TTC549 (cell line): ENCODE results near the gene PLAAT5.
"Not testable (repeated sequence)": the region's sequence is repeated elsewhere in the genome, so short reads cannot be mapped to it uniquely, and the experiment has no call there.

ENCODE experiments used
- FAIRE-seq: peaks from 2 replicates; lab custom pipeline; 2012; peaks lifted over from hg19 to GRCh38; lab: Jason Lieb, UNC

Gene PLAAT5, protein sequence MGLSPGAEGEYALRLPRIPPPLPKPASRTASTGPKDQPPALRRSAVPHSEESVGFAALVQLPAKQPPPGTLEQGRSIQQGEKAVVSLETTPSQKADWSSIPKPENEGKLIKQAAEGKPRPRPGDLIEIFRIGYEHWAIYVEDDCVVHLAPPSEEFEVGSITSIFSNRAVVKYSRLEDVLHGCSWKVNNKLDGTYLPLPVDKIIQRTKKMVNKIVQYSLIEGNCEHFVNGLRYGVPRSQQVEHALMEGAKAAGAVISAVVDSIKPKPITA

DNA sequence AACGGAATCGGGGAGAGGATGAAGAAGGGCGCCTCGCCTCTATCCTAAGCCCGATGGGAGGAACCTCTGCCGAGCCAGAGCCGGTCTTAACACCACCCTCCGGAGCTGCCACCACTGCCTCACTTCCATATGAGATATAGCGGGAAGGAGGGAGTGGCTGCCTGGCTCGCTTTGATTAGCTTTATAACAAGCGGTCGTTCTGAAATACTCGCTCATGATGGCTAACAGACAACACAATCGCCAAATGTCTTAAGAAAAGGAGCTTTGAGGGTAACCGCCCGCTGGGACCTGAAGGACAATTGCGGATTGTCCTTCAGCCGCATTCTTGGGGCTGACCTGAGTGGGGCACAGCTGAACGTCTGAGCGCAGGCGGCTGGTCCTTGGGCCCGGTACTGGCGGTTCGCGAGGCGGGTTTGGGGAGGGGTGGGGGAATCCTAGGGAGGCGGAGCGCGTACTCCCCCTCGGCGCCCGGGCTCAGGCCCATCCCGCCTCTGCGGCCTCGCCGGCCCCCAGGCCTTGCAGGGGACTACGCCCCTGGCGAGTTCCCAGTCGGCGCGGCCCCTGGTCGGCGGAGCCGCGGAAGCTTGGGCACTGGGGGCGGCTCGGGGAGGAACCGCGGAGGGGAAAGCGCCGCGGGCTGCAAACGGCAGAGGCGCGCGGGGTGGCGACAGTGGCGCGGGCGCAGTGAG is at the start of gene PLAAT5:
Gene PLAAT5, minus strand, starts transcription at position 617 of the 689 bp plus-strand sequence. Its CDS starts 133 bp downstream, at position 484.
- FAIRE-seq = no peak

DNA sequence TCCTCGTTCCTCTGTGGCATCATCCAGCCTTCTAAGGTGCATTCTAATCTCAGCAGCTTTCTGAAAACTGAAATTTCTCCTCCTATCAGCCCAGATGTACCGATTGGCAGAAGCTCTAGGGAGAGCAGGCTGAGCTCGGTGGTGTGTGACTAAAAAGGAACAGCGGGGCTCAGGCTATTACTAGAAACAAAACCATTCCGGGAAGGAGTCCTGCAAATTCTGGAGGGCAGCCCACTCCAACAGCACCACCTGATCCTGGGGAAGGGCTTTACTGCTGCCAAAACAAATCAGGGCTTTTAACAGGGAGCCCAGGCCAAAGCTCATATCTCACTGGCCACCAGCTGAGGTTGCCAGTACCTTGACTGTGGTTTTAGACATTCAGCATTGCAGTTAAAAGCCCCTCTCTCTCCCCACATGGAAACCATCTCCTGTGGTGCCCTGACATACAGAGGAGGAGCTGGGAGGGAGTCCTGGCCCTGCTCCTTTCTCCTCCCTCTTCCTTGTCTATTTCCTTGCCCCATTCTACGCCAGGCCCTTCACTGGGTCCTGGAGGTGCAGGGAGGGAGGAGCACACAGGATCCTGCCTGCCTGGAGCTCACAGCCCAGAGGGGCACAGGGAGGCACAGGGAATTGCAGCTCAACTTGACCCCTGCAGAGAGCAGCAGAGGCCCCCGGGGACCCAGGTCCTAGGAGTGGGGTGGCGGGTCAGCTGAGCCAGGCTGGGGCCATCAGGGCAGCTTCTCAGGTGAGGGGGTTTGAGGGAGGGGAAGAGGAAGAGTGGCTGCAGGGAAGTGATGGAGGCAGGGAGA is 46.5 kb upstream of the PLAAT5 start:
- FAIRE-seq = no peak

DNA sequence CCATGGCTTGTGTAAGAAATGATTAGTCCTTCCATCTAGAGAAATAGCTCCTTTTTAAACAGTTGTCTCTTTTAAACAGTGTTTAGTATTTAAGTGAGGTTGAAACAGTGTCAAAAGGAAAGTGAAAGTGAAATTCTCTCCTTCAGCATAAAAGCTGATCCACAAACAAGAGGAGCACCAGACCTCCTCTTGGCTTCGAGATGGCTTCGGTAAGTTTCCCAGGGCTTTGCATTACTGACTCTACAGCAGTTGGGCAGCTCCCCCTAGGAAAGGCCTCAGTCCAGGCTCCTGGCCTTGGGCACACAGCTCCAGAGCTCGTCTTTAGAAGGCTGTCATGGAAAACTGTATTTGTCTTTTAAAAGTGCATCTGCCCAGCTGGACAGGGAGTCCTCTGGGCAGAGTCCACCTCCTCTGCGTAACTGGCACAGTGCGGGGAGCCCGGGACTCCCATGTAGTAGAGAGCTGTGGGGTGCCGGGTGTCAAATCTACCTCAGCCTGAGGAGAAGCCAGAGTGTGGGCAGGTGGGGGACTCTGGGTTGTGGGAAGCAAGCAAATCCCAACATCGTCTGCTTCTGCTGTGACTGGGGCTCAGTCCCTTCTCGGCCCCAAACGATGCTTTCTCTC is 45.8 kb upstream of the PLAAT5 start, which contains the start of gene PLAAT4:
Gene PLAAT4, plus strand, starts transcription at position 140 of the 624 bp plus-strand sequence. Its CDS starts 61 bp downstream, at position 201.
- no peak for FAIRE-seq

DNA sequence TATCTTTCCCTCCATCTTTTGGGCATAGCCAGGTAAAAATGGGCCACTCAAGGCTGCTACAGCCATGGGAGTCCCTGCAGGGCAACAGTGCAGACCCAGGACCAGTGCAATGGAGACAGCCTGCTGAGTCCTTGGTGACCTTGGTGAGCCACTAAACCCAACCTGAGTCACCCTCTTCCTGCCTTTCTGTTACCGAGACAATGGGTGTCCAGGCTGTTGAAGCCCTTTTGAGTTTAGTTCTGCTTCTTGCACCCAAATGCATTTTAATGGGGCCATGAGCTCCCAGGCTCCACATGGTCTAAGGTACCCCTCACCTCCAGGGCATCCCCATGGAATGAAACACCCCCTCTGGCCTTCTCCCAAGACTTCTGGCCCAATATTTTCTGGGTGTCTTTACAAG is 44.8 kb upstream of the PLAAT5 start:
- no peak for FAIRE-seq

DNA sequence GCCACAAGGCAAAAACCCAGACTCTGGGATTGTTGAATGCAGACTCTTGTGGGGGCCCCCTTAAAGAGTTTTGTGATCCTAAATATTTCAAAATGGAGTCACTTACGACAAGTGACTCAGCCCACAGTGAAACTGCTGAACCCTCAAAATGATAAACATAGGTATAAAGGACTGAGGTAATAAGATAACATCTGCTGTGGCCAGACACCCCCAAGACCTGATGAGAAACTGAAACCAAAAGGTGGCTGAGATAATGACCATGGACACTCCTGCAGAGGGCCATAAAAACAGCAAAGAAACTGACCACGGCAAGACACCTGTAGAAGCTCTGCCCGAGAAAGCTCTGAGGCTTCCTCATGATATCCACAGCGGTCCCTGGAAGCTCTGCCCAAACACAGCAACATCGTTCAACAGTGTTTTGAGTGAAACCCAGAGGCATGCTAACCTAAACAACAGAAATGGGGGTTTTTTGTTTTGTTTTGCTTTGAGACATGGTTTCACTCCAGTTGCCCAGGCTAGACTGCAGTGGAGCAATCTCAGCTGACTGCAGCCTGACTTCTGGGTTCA is 44.0 kb upstream of the PLAAT5 start:
- FAIRE-seq = no peak

DNA sequence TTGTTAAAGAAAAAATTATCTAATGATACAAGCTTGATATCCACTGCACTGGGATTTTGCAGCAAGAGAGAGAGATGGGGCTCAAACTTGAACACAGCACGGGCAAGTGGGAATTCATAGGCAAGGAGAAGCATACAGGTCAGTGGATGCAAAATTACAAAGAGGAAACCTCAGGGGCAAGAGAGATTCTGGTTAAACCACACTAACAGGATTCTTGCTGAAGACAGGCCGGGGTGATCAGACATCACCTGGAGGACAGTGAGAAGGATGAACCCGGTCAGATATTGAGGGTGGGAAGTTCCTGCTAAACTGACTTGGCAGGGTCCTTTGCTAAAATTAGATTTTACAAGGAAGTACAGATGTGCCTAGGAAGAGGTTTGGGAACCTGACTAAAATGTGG is 43.1 kb upstream of the PLAAT5 start:
- FAIRE-seq = no peak

DNA sequence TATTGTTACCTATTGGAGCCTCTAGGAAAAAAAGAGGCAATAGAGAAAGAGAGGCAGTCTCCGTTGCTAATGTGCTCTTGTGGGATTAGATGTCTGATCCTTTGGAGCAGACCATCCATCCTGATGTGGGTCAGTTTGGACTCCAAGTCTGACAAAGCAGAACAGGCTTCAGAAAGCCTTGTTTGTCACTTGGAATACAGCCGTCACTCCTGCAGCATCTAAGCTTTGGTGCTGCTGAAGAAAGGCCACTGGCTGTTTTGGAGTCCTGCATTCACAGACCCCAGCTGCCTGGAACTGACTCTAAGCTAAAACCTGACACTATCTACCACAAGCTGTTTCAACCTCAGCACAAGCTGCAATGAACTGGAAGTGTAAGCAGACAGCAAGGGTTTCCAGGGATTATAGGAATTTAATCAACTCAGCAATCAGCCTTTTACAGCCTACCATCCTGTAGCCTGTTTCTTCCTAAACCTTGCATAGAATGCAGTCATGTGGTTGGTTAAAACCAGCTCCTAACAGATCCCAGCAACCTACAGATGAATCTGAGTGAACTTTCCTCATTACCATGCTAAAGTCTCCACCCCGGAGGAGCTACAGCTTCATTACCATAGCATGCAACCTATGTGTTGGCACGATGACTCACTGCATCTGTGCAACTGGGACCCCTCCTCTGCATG is 42.0 kb upstream of the PLAAT5 start:
- no peak for FAIRE-seq

DNA sequence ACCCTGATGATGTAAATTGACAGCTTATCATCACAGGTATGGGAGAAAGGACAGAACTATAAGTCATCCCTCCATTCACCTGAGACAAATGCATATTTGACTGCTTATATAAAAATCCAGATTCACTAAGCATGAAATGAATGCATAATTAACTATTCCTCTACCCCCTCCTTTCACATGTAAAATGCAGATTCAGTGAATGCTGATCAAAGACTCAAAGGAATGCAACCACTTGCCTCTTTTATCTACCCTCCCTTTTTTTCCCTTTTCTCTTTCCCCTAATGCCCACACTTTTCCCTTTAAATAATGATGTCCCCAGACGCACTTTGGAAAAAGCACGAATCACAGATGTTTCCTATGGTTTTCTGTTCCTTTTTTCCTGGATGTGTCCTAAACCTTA is 41.1 kb upstream of the PLAAT5 start:
- FAIRE-seq = no peak

DNA sequence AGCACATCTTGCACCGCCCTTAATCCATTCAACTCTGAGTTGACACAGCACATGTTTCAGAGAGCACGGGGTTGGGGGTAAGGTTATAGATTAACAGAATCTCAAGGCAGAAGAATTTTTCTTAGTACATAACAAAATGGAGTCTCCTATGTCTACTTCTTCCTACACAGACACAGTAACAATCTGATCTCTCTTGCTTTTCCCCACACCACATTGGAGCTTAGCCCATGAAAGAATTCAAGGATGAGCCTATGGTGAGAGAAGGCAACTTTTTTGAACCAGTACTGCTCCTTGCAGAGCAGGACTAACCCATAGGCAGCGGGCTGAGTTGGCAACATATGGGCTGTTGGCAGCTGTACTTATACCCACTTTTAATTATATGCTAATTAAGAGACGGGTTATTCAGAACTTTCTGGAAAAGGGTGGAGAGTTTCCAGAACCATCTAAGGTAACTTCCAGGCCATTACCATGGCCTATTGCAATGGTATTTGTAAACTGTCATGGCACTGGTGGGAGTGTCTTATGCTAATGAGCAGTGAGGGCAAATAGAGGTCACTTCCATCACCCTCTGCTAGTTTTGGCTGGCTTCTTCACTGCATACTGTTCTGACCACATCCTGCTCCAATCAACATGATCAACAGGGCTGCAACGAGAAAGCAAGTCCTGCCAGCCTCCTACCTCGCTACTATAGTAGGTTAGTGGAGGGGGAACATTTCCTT is 40.3 kb upstream of the PLAAT5 start:
- FAIRE-seq = not testable (repeated sequence)

DNA sequence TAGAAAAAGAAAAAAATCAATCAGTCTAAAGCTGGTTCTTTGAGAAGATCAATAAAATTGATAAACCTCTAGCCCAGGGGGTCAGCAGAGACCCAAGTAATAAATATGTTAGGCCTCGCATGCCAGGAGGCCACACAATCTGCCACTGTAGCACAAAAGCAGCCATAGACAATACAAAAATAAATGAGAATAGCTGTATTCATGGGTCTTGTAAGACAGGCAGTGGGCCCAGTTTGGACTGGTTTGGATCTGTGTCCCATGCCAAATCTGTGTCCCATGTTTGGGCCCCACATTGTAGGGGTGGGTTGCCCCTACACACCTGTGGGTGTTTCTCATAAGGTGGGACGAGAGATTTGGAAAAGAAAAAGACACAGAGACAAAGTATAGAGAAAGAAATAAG is 39.1 kb upstream of the PLAAT5 start:
- no peak for FAIRE-seq

DNA sequence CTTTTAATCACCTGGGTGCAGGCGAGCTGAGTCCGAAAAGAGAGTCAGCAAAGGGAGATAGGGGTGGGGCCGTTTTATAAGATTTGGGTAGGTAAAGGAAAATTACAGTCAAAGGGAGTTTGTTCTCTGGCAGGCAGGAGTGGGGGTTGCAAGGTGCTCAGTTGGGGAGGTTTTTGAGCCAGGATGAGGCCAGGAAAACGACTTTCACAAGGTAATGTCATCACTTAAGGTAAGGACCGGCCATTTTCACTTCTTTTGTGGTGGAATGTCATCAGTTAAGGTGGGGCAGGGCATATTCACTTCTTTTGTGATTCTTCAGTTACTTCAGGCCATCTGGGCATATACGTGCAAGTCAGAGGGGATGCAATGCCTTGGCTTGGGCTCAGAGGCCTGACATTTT is 38.4 kb upstream of the PLAAT5 start:
- not testable (repeated sequence) for FAIRE-seq

DNA sequence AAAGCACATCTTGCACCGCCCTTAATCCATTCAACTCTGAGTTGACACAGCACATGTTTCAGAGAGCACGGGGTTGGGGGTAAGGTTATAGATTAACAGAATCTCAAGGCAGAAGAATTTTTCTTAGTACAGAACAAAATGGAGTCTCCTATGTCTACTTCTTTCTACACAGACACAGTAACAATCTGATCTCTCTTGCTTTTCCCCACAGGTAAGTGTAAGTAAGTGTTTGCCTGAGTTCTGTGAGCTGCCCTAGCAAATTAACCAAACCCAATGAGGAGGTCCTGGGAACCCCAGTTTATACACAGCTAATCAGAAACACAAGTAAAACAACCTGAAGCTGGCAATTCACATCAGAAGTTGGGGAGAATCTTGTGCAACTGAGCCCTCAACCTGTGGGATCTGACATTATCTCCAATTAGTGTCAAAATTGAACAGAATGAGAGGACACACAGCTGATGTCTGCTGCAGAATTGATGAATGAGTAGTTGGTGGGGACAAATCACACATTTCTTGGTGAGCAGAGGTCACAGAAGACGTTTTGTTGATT is 37.8 kb upstream of the PLAAT5 start:
- not testable (repeated sequence) for FAIRE-seq

DNA sequence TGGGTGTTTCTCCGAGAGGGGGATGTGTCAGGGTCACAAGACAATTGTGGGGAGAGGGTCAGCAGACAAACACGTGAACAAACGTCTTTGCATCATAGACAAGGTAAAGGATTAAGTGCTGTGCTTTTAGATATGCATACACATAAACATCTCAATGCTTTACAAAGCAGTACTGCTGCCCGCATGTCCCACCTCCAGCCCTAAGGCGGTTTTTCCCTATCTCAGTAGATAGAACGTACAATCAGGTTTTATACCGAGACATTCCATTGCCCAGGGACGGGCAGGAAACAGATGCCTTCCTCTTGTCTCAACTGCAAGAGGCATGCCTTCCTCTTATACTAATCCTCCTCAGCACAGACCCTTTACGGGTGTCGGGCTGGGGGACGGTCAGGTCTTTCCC is 37.2 kb upstream of the PLAAT5 start:
- FAIRE-seq = not testable (repeated sequence)

DNA sequence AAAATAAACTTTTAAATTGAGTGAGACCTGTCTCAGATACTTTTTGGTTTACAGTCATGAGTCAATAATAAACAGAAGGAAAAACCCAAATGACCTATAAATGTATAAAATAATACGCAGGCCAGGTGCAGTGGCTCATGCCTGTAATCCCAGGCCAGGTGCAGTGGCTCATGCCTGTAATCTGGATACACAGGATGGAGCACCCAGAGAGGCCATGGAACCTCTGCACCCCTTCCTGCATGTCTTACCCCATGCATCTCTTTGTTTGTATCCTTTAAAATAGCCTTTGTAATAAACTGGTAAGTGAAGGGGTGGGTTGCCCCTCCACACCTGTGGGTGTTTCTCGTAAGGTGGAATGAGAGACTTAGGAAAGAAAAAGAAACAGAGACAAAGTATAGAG is 36.7 kb upstream of the PLAAT5 start:
- FAIRE-seq = no peak

DNA sequence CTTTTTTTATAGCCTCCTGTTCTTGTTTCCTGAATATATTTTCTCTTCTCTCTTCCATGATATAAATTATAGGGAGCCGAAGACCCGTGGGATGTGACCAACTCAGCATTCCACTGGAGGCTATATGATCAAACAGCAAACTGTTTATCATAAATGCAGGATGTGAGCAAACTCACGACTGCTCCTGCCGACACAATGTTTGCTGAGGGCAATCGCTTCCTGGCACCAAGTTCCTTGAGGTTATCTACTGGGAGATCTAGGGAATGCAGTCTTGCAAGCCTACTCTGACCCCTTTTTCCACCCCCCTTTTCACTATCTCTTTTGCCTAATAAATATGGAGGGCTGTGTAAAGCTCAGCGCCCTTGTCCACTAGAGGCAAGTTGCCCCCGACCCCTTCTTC is 32.2 kb upstream of the PLAAT5 start:
- FAIRE-seq = no peak

DNA sequence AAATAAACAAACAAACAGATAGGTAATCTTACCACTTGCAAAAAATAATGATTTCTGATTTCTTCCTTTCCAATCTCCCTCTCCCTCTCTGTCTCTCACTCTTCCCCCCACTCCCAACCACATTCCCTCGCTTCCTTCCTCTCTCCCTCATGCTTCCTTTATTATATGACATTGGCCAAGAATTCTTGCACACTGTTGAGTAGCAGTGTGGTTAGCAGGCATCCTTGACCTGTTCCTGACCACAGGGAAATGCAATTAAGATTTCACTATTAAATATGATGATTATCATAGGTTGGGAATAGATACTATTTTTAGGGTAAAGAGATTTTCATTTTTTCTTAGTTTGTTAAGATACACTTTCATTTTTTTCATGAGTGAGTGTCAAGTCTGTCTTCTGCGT is 30.9 kb upstream of the PLAAT5 start:
- FAIRE-seq = no peak

DNA sequence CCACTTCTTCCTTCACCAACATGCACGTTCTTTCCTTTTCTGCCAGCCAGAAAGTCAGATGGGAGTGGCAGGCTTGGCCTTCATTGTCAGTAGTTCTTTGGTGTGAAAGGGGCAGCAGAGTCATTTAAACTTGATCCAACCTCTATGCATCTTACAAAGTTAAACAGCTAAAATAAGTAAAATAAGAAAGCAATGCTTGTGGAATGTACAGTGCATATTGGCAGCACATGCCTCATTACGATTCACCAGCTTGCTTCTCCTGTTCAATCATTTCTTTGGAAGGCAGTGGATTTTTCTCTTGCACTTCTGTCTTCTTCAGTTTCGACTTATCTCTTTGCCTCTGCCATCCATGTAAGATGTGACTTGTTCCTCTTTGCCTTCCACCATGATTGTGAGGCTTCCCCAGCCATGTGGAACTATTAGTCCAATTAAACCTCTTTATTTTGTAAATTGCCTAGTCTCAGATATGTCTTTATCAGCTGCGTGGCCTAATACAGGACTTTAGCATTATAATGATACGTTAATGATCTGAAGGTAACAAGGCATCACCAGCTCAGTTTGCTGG is 29.7 kb upstream of the PLAAT5 start:
- FAIRE-seq = no peak

DNA sequence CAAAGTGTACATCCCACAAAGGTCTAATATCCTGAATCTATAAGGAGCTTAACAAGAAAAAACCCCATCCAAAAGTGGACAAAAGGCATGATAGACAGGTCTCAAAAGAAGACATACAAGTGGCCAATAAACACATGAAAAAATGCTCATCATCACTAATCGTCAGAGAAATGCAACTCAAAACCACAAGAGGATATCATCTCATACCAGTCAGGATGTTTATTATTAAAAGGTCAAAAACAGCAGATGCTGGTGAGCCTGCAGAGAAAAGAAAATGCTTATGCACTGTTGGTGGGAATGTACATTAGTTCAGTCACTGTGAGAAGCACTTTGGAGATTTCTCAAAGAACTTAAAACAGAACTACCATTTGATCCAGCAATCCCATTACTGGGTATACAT is 27.6 kb upstream of the PLAAT5 start:
- FAIRE-seq = no peak

DNA sequence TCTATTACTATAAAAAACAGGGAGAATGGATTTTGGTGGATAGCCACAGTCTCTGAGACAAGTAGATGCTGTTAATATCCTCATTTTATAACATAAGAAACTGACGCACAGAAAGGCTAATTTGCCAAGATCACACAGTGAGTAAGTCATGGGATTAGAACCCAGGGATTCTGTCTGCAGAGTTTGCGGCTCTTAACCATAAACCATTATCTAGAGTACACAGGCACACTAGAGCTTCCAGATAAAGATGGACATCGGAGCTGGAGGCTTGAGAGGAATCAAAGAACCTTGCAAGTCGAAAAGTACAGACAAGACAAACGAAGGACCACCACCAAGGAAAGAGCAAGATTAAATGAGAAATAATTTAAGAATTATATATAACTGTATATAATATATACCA is 26.2 kb upstream of the PLAAT5 start:
- no peak for FAIRE-seq

DNA sequence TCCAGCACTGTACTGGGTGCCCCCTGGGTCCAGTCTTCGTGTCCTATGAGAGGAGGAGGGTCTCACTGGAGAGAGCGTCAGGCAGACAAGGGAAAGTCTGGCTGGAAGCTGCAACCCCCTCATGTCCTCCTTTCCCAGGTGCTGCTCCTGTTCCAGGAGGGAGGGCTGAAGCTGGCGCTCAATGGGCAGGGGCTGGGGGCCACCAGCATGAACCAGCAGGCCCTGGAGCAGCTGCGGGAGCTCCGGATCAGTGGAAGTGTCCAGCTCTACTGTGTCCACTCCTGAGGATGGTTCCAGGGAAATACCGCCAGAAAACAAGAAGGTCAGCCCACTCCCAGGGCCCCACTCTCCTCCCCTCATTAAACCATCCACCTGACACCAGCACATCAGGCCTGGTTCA is 25.1 kb upstream of the PLAAT5 start:
- FAIRE-seq = no peak
